GM21447 (cell line): ENCODE data around the gene SAMD3.
A peak's percentile ranks its signal among the peaks of the same experiment; 100 is the strongest.
"Not testable (repeated sequence)": the region's sequence is repeated elsewhere in the genome, so short reads cannot be mapped to it uniquely, and the experiment has no call there.

Experiments
- ATAC-seq: cut with Tn5 transposase; IDR thresholded peaks from one replicate; pipeline ENCODE4 v1.9.1; 2021; ENCODE audit not compliant: unreplicated experiment

The SAMD3 gene, protein sequence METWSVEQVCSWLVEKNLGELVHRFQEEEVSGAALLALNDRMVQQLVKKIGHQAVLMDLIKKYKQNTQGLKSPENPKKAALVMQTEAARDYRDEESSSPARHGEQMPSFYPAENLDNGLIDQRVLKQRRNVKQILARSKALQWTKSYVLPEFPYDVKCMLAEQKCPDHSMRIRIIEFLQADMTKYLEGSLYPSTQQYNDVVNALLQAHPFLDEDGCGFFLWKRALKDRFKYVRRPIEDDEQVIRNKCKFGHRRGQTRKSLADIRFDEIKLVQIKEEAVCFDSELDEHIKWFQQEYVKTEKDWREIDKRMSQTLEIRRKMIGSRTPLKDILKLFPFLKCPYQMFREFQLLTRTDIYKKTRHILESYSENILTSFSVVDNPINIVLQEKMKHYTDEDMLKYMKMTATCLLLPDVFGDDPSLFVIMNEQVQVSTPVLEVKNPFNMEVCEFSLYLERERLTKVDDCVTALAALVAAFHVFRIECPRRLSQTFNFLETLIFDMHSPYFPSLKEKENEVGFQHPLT

DNA sequence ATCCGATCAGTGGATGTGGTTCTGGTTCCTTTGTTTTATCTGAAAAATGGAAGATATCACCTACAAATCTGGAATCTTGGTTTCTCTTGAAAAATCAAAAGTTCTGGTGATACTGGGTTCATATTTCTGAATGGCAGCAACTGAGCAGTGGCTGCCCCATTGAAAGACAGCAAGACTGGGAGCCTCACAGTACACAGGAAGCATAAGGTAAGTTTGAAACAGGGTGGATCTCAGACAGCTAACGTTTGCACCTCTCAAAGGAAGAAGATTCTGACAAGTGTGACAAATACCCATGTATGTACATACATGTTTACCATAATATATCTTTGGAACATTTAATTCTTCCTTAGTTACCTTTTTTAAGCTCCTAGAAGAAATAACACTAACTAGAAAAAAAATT lies at the start of gene SAMD3:
Gene SAMD3, minus strand, starts transcription at position 177 of the 400 bp plus-strand sequence. CDS start 7,678 bp downstream, outside the sequence.
- ATAC-seq = no peak

DNA sequence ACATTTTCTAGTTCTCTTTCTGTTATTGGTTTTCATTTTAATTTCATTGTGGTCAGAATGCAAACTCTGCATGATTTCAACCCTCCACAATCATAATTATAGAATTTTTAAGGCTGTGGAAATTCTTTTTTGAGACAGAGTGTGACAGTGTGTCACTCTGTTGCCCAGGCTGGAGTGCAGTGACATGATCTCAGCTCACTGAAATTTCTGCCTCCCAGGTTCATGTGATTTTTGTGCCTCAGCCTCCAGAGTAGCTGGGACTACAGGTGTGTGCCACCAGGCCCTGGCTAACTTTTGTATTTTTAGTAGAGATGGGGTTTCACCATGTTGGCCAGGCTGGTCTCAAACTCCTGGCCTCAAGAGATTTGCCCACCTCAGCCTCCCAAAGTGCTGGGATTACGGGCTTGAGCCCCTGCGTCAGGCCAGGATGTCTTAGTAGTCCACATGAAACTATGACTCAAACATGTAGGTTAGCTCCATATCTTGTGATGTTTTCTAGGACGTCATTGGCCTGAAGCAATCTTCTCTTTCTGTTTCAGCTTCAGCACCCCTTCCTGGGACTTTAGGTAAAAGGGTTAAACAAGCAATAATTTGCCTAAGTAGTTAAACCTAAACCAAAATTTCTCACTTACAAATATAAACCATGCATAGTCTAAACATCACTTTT lies 47.4 kb upstream of the SAMD3 start:
- peak; percentile 85 for ATAC-seq

DNA sequence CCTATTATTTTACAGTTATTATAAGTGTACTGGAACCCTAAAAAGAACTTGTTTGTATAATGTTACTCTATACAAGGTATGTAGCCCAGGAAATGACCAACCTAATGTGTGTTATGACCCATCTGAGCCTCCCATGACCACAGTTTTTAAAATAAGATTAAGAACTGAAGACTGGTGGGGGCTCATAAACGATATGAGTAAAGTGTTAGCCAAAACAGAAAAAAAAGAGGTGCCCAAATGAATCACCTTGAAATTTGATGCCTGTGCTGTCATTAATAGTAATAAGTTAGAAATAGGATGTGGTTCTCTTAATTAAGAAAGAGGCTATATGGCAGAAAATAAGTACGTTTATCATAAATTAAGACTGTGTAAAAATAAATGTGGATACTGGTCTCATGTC lies 42.8 kb upstream of the SAMD3 start:
- not testable (repeated sequence) for ATAC-seq

DNA sequence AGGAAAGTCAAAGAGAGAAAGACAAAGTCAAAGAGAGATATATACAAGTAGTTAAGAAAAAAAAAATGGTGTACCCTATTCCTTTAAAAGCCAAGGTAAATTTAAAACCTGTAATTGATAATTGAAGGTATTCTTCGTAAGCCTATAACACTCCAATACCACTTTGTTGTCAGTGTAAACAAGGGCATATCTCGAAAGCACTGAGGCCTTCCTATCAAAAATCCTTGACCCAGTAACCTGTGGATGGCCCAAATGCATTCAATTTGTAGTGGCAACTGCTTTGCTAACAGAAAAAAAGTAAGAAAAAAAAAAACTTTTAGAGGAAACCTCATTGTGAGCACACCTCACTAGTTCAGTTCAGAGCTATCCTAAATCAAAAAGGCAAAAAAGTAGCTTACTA lies 39.3 kb upstream of the SAMD3 start:
- no peak for ATAC-seq

DNA sequence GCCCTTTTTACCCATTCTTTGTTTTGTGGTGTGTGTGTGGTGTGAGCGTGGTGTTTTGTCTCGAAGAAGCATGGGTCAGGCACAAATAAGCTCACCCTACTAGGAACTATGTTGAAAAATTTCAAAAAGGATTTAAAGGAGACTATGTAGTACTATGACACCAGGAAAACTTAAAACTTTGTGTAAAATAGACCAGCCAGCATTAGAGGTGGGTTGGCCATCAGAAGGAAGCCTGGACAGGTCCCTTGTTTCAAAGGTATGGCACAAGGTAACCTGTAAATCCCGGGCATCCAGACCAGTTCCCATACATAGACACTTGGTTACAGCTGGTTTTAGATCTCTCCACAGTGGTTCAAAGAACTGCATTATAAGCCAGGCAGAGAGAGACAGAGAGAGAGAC lies 38.8 kb upstream of the SAMD3 start:
- ATAC-seq = not testable (repeated sequence)

DNA sequence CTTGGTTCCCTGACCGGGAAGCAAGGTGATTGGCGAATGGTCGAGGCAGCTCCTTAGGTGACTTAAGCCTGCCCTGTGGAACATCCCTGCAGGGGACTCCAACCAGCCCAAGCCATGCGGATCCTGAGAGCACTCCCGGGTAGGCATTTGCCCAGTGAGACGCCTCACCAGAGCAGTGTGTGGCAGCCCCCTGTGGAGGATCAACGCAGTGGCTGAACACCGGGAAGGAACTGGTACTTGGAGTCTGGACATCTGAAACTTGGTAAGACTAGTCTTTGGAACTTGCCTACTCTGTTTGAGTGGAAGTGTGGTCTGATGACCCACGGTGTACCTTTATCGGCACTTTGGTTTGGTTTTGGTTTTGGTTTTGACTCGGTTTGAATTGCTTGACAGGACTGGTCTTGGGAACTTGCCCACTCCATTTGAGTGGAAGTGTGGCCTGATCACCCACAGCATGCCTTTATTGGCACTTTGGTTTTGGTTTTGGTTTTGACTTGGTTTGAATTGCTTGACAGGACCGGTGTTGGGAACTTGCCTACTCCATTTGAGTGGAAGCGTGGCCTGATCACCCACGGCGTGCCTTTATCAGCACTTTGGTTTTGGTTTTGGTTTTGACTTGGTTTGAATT lies 38.0 kb upstream of the SAMD3 start:
- peak; percentile 43 for ATAC-seq

DNA sequence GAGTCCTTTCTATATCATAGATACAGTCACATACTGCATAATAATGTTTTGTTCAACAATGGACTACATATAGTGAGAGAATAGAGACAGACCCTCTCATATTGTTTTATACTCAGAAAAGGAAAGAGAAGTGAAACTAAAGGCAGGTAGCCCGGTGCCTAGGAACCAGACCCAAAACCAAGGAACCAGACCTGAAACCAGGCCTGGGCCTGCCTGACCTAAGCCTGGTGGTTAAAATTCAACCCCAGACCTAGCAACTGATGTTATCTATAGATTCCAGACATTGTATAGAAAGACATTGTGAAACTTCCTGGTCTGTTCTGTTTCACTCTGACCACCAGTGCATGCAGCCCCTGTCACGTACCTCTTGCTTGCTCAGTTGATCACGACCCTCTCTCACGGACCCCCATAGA lies 37.3 kb upstream of the SAMD3 start:
- ATAC-seq = peak; percentile 64

DNA sequence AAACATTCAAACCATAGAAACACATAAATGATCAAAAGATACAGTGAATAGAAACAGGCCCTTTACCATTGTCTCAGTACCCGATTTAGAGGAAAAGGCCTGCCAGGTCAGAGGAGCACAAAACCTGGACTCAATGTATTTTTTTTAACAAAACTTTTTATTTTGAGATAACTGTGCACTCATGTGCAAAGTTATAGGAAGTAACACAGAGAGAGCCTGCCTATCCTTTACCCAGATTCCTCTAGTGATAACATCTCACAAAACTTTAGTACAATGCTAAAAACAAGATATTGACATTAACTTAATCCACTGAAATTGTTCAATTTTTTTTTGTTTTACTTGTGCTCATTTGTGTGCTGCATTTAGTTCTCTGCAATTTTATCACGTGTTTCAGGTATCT lies 36.8 kb upstream of the SAMD3 start:
- ATAC-seq = peak; percentile 15

DNA sequence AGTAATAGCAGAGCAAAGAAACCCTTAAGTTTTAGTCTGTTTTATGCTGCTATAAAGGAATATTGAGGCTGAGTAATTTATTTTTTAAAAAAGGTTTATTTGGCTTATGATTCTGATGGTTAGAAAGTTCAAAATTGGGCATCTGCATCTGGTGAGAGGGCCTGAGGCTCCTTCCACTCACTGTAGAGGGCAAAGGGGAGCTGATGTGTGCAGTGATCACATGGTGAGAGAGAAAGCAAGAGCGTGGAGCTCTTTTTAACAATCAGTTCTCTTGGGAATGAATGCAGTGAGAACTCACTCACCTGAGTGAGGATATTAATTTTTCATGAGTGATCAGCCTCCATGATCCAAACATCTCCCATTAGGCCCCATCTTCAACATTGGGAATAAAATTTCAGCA lies 36.4 kb upstream of the SAMD3 start:
- no peak for ATAC-seq

DNA sequence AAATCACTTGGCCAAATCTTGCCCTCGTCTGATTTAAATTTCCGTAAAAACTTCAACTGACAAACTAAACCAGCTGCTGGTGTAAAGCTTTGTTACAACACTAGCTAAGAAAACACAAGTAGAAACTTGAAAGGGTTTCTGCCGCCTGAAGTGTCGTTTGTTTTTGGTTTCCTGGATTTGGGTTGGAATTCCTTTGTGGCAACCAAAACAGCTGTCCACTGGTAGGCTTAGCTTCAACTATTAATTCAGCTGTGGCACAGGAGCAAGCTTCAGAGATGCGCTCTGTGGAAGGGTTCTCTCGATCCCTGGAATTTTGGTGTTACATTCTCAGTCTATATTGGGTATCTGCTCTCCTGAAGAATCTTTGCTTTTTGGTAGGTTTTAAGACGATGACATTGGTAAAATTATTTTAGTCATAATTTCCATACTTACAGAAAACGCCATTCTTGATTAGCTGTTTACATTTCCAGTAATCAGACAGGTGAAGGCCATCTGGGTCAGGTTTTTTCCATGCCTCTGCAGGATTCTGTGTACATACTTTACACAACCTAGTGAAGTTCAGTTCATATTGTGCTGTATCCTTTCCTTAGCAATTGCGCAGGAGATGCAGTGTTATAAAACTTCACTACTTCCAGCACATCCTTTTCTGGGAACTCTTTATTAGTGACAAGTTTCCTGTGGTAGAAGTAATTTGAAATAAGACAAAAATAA lies 29.9 kb upstream of the SAMD3 start:
- ATAC-seq = no peak

DNA sequence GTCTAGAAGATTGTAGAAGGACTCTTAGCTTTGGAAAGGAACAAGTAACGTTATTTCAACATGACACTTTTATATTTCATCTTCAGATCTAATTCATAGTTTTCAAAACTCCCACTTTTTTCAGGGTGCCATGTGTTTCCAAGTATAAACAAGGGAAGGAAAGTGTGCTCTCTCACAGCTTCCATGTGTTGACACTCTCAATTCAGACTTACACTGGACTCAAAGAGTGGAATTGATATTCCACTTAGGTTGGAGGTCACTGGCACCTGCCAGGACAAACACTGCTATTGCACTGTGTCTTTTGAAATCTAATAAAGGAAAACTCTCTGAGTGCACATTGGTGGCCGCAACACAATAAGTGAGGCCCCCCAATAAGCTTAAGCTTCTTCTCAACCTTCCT lies 22.5 kb upstream of the SAMD3 start:
- no peak for ATAC-seq

DNA sequence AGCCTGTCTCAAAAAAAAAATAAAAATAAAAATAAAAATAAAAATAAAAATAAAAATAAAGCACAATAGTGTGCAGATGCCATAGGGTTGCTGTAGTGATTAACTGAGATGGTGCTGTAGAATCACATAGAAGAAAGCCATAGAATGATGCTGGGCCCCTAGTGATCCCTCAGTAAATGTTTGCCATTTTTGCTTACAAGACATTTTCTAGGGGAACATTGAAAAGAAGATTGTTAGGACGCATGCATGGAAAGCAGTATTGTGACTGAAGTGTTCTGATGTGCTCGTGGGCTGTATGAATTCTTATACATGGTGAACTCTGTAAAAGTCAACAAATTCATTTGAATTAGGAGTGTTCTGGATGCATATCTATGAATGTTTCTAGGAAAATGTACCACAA lies 22.0 kb upstream of the SAMD3 start:
- no peak for ATAC-seq

DNA sequence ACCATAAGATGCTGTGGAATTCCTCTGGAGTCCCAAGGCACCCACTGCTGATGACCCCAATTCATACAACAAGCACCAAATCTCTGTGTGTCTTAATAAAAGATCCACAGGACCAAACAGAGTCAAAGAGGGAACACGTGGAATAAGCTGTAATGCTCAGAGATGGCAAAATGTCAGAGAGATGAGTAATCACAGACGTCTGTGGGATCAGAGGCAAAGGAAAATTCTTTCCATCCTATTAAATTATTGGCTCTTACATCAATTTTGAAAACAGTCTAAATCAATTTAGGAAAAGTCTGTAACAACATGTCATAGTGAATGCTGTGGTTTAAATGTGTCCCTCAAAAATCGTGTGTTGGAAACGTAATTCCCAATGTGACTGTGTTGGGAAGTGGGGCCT lies 17.5 kb upstream of the SAMD3 start:
- no peak for ATAC-seq

DNA sequence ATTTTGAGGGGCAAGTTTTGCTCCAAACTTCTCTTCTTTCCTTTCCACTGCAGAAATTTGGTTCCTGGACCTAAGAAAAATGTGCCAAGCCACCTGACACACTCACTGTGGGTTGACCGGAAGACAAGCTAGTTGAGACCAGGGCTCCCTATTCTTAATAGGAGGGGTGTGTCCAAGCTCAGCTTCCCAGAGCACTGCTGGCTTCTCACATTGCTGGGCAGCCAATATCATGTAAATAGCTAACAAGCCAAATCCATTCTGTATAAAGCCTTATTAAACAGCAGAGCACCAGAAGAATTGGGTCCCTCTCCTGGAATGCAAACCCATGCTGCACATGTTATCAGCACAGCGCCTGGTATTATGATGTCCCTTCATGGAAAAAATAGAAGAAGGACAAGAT lies 17.0 kb upstream of the SAMD3 start:
- ATAC-seq = no peak

DNA sequence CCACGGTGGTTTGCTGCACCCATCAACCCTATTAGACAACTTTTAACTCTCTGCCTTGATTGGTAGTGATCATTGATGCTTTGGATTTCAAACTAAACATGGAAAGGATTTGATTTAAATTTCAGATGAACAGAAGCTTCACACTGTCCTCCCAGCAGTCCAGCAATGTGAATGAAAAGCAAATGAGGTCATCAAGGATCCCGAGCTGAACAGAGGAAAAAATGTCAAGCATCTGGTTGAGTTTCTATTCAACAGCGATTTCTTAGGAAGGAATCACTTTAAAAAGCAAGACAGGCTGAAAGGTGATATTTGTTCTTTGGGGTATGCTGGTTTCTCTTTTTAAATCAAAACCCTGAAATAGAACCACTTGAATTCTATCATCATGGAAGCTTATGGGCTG lies 10.6 kb upstream of the SAMD3 start:
- ATAC-seq = no peak

DNA sequence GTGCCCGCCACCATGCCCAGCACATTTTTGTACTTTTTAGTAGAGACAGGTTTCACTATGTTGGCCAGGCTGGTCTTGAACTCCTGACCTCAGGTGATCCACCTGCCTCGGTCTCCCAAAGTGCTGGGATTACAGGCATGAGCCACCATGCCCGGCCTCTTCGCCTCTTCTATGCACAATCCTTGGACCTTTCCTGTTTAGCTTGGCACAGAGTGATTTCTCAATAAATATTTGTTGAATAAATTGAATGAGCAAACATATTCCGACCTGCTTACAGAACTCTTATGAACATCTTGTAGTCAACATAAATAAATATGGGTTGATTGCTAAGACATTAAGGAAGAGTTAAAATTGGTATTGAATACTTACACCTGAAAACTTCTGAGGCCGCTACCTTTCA lies 7.8 kb upstream of the SAMD3 start:
- ATAC-seq = not testable (repeated sequence)

DNA sequence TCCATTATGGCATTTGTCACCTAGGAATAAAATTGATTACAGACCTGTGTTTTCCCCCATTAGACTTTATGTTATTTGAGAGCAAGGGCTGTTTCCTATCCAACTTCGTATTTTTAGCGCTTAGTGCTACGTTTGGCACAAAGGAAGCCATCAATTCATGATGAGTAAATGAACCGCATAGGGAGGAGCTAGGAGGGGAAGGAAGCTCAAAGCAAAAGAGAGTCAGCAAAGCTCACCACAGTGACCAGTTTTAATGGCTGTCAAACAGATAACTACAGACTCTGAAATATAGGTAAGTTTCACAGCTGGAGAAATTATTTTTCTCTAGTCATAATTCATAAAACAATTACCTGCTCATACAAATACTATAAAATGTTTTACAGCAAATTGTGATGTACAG lies 6.9 kb upstream of the SAMD3 start:
- ATAC-seq = no peak

DNA sequence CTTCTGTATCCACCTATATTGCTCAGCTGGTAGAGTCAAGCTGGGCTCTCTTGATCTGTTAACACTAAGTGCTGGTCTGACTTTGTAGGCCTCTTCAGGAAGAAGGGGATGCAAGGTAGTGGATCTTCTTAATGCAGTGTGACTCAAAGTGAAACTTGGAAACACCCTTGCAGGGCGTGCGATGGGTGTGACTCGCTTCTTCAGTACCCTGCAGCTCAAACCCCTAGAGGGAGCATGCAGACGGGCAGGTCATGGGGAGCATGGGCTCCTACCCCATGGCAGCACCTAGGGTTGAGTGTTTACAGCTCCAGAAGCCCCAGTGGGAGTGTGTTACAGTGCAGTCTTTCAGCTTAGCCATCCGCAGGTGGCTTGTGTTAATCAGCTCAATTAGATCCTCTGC lies 757 bp upstream of the SAMD3 start:
- ATAC-seq = peak; percentile 98

DNA sequence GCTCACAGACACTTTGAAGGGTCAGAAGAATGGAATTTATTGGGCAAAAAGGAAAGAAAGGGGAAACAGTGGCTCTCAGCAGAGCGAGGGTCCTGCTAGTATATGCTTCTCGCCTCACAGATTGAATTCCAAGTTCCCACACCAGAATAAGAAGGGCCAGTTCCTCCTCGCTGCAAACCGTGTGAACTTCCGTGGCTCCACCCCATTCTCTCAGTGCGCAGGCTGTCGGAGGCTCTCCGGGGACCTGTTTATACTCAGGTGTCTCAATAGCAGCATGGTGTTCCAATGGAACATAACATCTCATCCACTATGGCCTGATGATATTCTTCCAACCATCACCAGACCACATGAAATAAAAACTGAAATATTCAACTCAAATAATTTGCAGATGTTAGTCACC lies 4.6 kb downstream of the SAMD3 start:
- ATAC-seq = no peak

DNA sequence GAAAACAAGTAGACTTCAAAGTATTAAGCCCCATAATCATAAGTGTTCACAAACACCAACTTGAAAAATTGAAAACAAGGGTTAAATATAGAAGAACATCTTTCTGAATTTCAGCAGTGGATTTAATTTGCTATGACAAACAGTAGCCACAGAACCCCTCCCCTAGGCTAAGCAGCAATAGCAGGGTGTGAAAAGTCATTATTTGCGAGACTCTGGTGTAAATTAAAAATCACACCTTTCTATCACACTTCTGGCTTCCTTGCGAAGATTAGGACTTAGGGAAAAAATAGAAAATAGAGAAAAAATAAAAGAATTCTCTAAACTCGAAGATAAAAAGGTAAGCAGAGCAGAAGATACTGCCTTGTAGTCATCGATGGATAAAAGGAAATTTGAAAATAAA lies 6.1 kb downstream of the SAMD3 start:
- ATAC-seq = no peak

DNA sequence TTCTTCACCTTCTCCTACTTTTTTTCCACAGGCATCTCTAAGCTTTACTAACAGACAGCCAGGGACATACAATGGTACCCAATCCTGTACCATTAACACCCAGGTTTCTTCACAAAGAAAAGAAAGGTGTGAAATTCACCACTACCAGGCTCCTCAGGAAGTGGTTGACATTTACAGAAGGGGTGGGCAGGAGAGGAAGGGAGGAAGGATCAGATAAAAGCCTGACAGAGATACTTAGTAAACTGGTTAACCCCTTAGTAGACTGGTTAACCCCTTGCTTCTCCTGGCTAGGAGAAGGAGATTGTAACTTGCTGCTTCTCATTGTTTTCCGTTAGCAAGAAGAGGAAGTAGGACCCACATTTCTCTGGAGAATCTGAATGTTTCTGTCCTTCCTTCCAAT lies 7.2 kb downstream of the SAMD3 start:
- no peak for ATAC-seq
